Bone marrow (tissue), 2 donors: ENCODE measurements around the gene DCAF11.
"Not testable (repeated sequence)": the region's sequence is repeated elsewhere in the genome, so short reads cannot be mapped to it uniquely, and the experiment has no call there.

Experiments used
- DNase-seq, 2 donors: peaks; one replicate each; lab custom pipeline; 2025; lab: John Stamatoyannopoulos, UW

Gene DCAF11

GRCh38 chr14:24096545-24097181 lies 17.9 kb upstream of the DCAF11 start:
- DNase-seq: no peak

- no peak for DNase-seq
Observed at GRCh38 chr14:24098229-24098926, 16.2 kb upstream of the DCAF11 start.

GRCh38 chr14:24098927-24099813 lies 15.4 kb upstream of the DCAF11 start:
- DNase-seq: no peak

GRCh38 chr14:24100197-24100981 lies 14.2 kb upstream of the DCAF11 start:
- DNase-seq: no peak

- DNase-seq: no peak
Observed at GRCh38 chr14:24100982-24101494, 13.5 kb upstream of the DCAF11 start.

GRCh38 chr14:24102357-24103048 lies 12.1 kb upstream of the DCAF11 start:
- DNase-seq: no peak

GRCh38 chr14:24103451-24103850 lies 11.1 kb upstream of the DCAF11 start:
- DNase-seq: no peak

- not testable (repeated sequence) for DNase-seq
Observed at GRCh38 chr14:24105609-24106239, 8.9 kb upstream of the DCAF11 start.

GRCh38 chr14:24106672-24107271 lies 7.8 kb upstream of the DCAF11 start:
- DNase-seq: no peak

GRCh38 chr14:24108336-24108874 lies 6.2 kb upstream of the DCAF11 start:
- no peak for DNase-seq

GRCh38 chr14:24110060-24110459 lies 4.5 kb upstream of the DCAF11 start:
- DNase-seq: no peak

GRCh38 chr14:24110523-24110922 lies 4.1 kb upstream of the DCAF11 start:
- DNase-seq: no peak

GRCh38 chr14:24113379-24113800 lies 1.2 kb upstream of the DCAF11 start:
- peak in 1 of 2 donors; percentile 1 for DNase-seq

- DNase-seq: peak; percentile 90 to 93
Observed at GRCh38 chr14:24113801-24114531, 611 bp upstream of the DCAF11 start.

GRCh38 chr14:24115422-24116127 lies 998 bp downstream of the DCAF11 start:
- DNase-seq: no peak

GRCh38 chr14:24116128-24116814 lies 1.7 kb downstream of the DCAF11 start:
- DNase-seq: no peak

- no peak for DNase-seq
Observed at GRCh38 chr14:24117179-24117578, 2.6 kb downstream of the DCAF11 start.

GRCh38 chr14:24119691-24120090 lies 5.1 kb downstream of the DCAF11 start:
- no peak for DNase-seq
